HG03469 (cell line): ENCODE measurements around the gene ABCC11.

Experiments
- ATAC-seq: cut with Tn5 transposase; IDR thresholded peaks from one replicate; pipeline ENCODE4 v1.9.1; 2021; ENCODE audit warnings: mild to moderate bottlenecking, moderate library complexity, moderate number of reproducible peaks; ENCODE audit not compliant: unreplicated experiment

The ABCC11 gene

DNA sequence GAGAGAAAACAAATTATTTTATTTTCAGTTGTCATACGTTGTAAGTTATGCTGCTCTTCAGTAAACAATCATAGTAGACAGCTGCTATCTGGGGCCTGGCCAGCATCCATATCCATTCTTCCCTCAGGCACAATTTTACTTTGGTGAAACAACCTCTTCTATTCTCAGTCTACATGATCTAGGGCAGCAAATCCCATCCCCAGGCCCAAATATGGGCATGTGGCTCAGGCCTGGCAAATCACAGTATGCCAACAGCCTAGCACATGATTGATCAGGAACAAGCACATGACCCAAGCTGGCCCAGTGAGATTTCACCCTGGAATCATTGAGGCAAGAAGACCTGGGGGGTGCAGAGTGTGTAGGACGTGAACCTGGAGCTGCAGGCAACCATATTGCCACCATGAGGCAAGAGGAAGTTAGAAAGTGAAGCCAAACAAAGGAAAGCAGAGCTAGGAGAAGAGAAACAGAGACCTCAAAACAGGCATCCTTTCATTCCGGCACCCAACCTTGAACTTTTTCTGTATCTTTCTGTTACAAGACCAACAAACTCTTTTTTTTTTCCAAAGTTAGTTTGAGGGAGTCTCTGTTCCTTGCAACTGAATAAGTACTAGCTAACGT is 81.3 kb downstream of the ABCC11 start:
- ATAC-seq: no peak

DNA sequence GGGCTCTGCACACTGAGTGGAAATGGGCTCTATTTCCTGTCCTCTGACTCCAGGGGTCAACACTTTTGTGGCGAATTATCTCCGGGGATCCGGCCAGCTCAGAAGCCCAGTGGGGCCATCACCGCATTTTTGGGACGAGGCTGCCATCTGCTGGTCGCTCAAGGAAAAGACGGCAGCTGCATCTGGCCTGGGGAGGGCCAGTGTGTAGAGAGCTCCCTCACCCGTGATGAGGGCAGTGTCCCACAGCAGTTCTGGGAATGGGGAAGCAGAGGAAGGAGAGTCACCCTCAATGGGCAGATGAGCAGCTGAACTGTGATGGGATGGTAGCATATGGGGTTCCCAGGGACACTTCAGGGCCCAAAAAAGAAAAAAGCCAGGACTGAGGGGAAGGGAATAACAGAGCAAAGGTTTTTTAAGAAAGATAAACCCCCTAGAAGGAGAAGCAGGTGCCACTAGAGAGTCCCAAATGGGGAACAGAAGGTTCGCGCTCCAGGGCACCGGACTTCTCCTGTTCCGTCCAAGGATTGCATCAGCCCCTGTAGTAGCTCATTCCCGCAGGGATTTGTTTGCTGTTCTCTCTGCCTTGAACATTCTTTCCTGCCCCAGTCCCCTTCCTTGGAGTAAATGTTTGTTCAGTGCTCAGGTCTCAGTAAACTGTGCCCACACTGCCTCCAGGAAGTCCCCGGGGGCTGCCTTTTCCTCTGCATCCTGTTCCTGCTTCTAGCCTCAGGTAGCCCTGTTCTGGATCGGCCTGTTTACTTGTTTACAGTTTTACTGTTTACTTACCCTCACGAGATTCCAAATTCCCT is 82.2 kb downstream of the ABCC11 start:
- ATAC-seq: peak; percentile 68

DNA sequence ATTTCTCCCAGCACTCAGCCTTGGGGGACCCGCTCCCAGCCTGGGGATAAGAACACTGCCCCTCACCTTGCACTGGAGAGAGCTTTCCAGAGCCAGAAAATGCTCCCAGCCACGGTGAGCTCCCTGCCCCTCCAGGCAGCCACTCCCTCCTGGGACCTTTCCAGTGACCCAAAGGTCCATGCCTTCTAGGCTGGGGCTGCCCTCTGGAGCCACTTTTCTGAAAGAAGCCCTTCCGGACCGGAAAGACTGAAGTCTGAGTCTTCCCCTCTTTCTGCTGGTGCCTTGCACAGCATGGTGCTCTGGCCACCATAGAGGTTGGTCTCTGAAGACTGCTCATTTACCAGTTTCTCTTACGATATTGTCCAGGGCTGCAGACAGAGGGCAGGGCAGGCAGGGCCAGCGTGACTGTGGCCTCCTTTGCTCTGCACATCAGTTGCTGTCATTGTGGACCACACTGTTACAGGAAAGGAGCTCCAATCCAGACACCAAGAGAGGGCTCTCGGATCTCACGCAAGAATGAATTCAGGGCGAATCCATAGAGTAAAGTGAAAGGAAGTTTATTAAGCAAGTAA is 84.4 kb downstream of the ABCC11 start:
- no peak for ATAC-seq

DNA sequence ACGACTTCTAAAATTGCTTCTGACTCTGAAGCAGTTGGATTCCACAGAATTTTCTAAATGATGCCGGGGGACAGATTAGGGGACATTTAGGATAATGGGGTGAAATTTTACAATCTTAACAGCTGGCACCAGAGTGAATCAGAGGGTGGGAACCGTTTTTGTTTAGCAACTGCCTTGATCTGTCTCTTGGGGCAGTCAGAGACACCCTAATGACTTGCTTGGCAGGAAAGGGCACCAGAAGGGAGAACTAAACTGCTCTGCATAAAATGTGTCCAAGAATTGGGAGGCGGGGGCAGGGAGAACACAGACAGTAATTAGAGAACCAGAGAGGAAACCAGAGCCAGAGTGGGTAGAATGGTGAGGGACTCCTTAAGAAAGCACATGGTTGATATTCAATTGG is 85.4 kb downstream of the ABCC11 start:
- no peak for ATAC-seq

DNA sequence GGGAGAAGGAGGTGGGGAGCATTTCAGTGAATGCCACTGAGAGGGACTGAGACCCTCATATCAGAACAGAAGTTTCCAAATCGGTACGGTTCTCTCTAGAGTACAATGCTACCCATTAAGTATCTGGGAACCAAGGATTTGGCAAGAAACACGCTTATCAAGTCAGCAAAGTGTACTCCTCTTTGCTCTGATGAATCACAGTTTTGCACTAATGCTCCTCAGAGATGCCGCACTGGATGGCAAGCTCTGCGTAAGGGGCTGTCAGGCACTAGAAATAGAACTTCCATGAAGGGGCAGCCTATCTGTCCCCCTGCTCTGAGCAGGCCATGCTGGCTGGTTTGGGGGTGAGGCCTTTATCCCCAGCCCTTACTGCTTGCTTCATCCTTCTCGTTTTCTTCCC is 86.8 kb downstream of the ABCC11 start:
- no peak for ATAC-seq

DNA sequence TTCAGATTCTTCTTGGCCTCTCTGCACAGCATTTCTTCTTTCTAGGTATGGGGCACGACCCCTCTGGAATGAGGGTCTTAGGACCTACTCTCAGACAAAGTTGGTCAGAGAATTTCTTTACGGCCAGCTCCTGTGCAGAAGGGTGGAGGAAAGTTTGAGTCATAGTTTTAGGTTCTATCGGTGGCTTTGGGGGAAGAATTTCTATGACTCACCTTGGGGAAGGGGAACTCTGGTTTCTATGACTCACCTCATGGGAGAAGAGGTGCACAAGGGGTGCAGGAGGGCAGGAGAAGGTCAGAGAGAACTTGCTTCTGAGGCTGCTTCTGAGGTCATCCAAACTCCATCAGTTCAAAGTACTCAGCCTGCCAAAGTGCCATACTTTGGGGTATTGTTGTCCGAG is 89.0 kb downstream of the ABCC11 start:
- peak; percentile 74 for ATAC-seq

DNA sequence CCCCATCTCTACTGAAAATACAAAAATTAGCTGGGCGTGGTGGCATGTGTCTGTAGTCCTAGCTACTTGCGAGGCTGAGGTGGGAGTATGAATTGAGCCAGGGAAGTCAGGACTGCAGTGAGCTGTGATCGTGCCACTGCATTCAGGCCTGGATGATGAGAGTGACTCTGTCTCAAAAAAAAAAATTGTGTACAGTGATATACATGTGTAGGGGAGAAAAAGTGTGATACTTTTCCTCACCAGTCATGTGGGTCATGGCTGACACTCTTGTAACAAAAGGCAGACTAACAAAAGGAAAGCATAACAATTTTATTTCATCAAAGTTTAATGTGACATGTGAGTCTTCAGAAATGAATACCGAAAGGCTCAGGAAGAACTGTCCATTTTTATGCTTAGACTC is 89.5 kb downstream of the ABCC11 start:
- peak; percentile 9 for ATAC-seq

DNA sequence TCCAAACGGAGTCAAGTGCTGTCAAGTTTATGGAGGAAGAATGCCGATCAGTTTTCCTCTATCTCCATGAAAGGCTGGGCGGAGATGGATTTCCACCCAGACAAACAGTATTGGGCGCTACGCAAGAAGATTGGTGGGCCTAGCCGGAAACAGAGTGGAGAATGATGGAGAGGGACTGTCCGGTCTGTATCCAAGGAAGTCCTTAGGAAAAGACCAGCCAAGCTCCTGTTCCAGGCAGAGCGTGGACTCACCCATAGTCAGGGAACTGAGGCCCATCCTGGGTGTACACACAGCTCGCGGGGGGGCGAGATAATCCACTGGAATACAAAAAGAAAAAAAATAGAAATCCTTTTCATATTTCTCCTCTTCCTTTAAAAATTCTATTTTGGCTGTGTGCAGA is 90.0 kb downstream of the ABCC11 start:
- no peak for ATAC-seq

DNA sequence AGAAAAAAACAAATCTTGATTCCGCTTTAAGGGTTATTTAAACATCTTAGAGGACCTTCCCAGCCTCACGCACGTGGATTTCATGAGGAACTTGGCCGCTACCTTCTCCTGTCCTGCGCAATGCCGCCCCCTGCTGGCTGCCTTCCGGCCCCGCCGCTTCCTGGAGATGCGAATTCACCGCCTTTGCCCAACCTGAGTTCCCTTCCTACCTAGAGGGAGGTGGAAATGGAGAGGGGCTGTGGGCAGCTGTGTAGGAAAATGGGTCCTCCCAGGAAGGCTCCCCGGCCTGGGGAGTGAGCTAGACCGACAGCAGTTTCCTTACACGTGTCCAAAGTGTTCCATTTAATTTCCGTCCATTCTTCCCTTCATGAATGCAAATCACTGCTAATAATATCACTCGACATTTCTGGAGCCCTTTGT is 90.5 kb downstream of the ABCC11 start:
- ATAC-seq: no peak

DNA sequence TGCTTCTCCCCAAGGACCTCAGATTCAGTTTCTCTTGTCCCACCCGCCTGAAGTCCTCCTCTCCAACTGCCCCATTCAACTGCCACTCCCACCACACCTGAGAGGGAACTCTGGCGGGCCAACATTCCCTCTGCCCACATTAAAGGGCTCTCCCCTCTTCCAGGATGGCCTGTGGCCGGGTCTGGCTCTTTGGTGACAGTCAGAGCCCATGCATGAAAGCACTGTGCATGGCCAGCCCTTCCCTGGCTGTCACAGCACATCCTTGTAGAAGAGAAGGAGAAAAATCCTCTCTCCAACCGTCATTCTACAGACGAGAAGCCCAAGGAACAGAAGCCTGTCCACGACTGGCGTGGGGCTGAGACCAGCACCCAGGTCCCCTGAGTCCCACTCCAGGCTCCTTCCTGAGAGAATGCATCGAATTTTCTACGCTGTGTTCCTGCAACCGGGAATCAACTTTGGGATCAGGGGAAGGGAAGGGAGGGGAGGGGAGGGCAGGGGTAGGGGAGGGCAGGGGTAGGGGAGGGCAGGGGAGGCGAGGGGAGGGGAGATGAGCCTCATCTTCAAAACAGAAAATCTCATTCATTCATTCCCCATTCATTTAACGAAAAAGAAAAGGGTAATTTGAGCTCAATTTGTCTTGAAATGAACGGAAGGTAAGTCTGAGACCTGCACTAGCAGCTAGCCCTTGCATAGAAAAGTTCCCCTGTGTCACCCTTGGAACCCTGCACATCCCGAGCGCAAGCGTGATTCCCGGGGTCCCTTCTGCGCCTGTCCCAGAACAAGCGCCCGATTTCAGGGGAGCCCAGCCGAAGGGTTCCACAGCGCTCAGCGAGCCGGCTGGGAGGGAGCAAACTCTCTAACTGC is 91.2 kb downstream of the ABCC11 start, which contains the start of gene ABCC12:
Gene ABCC12, minus strand, starts transcription at position 68 of the 864 bp plus-strand sequence. CDS start 9,569 bp downstream, outside the sequence.
- ATAC-seq: no peak

DNA sequence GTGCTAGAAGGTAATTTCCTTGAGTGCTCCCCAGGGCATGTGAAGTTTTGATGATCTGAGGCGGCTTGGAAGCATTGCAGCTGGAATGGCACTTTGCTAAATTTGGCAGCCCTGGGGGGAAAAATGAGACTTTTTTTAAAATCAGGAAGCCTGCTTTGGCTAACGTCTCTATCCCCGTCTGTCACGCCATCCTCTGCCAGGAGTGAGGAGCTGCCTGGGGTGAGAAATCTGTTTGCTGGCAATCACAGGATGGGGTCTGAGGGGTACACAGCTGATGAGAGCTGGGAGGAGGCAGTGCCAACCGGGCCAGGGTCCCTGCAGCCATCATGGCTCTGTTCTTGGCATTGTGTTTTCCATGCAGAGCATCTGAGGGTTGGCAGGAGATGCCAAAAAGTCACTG is 93.6 kb downstream of the ABCC11 start:
- no peak for ATAC-seq

DNA sequence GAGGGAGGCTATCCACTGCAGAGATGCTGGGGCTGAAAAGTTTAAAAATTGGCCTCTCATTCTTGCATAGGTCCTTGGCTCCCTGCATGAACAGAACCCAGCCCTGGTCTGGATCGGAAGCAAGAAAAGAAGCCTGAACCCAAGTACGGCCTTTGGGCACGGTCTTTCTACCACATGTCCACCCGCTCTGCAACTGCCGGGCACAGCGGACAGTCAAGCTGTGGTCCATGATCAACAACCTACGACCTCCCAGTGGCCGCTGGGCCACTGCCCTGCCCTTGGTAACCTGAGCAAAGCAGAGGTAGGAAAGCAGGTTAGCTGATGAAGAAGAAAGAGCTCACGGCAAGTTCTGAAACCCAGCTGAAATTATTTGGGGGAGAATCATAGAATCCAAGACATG is 95.1 kb downstream of the ABCC11 start:
- ATAC-seq: no peak

DNA sequence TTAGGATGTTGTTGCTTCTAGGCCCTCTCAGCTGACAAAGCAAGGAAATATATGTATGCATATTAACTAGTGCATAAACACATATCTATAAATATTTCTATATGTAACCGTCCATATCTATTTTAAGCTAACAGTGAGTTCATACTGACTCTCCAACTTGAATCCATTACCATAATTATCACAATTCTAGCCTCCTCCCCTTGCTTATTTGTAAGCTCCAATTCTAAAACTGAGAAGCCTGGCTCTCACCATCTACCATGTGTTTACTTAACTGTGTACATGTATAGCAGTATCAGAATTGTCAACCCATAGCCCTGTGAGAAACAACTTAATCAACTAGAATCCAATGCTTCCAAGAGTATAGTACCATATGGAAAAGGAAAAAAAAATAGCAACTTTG is 96.6 kb downstream of the ABCC11 start:
- no peak for ATAC-seq

DNA sequence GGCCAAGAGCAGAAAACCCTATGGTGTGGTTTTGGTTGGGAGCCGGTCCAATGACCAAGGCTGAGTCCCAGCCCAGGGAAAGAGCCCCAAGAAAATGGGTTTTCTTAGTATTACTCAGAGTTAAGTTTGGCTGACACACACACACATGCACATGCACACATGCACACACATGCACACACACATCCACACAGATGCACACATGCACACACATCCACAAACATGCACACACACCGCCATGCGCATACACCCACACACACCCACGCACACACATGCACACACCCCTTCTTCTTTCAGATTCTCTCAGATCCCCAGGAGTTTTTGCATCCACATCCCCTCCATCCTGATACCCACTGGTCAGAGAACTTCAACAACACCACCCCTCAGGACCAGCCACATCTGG is 100.6 kb downstream of the ABCC11 start:
- ATAC-seq: no peak

DNA sequence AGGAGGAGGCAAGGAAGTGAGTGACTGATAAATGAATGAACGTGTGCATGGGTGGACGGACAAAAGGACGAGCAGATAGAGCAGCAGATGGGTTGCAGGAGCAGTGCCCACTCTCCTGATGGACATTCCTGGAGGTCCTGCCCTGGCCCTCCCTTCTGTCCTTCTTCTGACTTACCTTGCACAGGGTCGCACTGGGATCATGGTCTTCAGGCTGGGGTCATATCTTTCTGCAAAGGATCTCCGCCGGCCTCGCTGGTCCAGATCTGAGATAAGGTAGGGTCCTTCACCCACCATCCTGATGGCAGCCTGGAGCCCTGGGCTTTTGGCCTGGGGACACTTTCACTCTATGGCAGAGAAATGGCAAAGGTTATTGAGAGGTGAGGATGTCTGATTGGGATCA is 101.2 kb downstream of the ABCC11 start:
- no peak for ATAC-seq

DNA sequence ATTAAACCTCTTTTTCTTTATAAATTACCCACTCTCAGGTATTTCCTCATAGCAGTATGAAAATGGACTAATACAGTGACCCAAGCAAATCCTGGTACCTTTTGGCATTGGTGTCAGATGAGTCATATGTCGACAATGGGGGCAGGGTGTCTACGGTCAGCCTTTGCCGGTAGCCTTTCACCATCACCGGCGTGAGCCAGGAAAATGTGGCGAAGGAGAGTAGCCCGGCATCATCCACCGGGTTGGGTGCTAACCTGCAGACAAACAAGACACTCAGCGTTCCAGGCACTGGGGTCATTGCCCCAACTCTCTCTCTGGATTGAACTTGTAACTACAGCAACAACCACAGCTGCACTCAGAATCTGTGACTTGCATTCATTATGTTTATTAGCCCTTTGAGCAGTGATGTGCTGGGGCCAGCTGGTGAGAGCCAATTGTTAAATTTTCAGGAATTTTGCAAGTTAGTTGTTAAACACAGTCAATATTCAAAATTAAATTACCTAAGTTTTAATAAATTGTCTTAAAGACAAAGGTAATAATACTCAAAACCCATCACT is 103.4 kb downstream of the ABCC11 start:
- ATAC-seq: no peak

DNA sequence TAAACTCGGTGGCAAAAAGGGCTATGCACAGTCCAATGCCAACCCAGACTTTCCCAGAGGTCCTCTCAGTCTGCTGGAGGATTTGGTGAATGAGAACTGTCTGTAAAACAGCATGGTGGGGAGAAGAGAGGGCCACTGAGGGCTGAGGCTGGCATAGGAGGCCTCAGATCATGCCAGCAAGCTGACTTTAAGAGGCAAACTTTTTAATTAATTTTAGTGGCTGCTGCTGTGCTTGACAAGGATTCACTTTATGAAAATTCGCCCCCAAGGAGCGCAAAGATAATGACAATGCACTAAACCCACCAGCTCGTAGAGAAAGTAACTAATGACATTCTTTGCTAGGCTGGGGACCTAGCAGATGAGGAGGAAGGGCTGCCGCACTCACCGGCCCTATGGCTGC is 106.5 kb downstream of the ABCC11 start:
- ATAC-seq: no peak

DNA sequence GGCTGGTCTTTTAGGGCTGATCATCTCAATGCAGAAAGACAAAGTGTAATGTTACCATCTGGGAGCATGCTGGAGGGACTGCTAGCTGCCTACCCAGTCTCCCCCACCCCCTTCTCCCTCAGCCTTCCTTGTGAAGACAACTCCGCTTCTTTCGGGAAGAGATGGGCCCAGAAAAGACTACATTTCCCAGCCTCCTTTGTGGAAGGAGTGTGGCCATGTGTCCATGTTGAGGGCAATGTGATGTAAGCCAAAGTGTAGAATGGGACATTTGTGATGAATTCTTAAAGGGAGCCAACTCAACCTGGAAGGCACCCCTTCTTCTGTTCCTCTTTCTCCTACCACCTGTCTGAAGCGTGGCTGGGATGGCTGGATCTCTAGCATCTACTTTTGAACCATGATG is 107.8 kb downstream of the ABCC11 start:
- ATAC-seq: no peak

DNA sequence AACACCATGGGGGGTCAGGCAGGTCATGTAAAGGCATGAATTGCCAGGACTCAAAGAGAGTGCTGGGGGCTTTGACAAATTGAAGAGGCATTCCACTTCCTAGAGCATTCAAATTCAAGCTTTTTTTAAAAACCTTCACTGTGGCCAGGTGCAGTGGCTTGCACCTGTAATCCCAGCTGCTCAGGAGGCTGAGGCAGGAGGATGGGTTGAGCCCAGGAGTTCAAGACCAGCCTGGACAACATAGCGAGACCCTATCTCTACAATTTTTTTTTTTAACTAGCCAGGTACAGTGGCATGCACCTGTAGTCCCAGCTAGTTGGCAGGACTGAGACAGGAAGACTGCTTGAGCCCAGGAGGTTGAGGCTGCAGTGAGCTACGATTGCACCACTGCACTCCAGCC is 108.8 kb downstream of the ABCC11 start:
- ATAC-seq: no peak

DNA sequence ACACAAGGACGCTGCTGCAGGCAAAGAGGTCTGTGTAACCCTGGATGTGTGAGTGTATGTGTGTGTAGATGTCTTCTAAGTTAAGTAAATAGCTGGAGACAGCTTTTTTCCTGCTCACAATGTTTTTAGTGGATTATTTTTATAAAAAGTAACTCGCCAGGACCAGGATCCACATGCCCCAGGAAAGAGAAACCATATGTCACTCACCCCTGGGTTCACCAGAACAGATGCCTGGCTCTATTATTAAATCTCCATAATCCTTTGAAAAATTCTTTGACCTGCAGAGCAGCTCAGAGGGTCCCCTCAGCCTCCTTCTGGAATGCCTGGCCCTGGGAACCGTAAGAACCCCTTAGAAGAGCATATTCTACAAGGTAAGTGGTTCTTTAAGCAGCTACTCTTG is 109.5 kb downstream of the ABCC11 start:
- no peak for ATAC-seq
